Mucosa of stomach (tissue), 1 donor: ENCODE measurements around the gene HMOX1.
"Not testable (repeated sequence)": the region's sequence is repeated elsewhere in the genome, so short reads cannot be mapped to it uniquely, and the experiment has no call there.

Source experiments
- H3K27me3 ChIP-seq: one replicate; pipeline ENCODE4 v1.7.0; 2013; ENCODE audit warnings: mild to moderate bottlenecking, low read length; ENCODE audit not compliant: control insufficient read depth, insufficient read depth
- H3K36me3 ChIP-seq: one replicate; pipeline ENCODE4 v1.7.0; 2013; ENCODE audit warnings: low read length; ENCODE audit not compliant: control insufficient read depth, insufficient read depth
- H3K4me1 ChIP-seq: one replicate; pipeline ENCODE4 v1.7.0; 2013; ENCODE audit warnings: mild to moderate bottlenecking, low read length; ENCODE audit not compliant: control insufficient read depth, insufficient read depth
- H3K4me3 ChIP-seq: one replicate; pipeline ENCODE4 v1.7.0; 2013; ENCODE audit warnings: low read length
- H3K9ac ChIP-seq: one replicate; pipeline ENCODE4 v1.7.0; 2013; ENCODE audit warnings: mild to moderate bottlenecking, low read length, moderate library complexity
- H3K9me3 ChIP-seq: one replicate; pipeline ENCODE4 v1.7.0; 2013; ENCODE audit warnings: mild to moderate bottlenecking, low read length, moderate library complexity; ENCODE audit not compliant: control insufficient read depth
- donor health status: Pancreatic carcinoma.

The HMOX1 gene

GRCh38 chr22:35390933-35391332, 10.0 kb downstream of the HMOX1 start:
- Histone ChIP-seq H3K27me3 (no peaks in the 10 kb centered on the region), H3K4me1 (no peaks in the 10 kb centered on the region), H3K4me3 (no peak overlapping the region), H3K36me3 (no peaks in the 10 kb centered on the region), H3K9ac (no peak overlapping the region), H3K9me3 (no peaks in the 10 kb centered on the region)

GRCh38 chr22:35392357-35392756, 11.5 kb downstream of the HMOX1 start:
- Histone ChIP-seq H3K4me1 (no peaks in the 10 kb centered on the region), H3K4me3 (no peak overlapping the region), H3K36me3 (no peaks in the 10 kb centered on the region), H3K9ac (no peak overlapping the region), H3K27me3 (no peaks in the 10 kb centered on the region), H3K9me3 (no peaks in the 10 kb centered on the region)

GRCh38 chr22:35393116-35394010, 12.5 kb downstream of the HMOX1 start:
- no peaks in the 10 kb centered on the region for H3K36me3 ChIP-seq
- no peaks in the 10 kb centered on the region for H3K27me3 ChIP-seq
- H3K9ac ChIP-seq: no peak overlapping the region
- no peaks in the 10 kb centered on the region for H3K4me1 ChIP-seq
- no peak overlapping the region for H3K4me3 ChIP-seq
- H3K9me3 ChIP-seq: no peaks in the 10 kb centered on the region

GRCh38 chr22:35394011-35394312, 13.1 kb downstream of the HMOX1 start:
- Histone ChIP-seq H3K36me3 (no peaks in the 10 kb centered on the region), H3K9me3 (no peaks in the 10 kb centered on the region), H3K27me3 (no peaks in the 10 kb centered on the region)

GRCh38 chr22:35394810-35395563, 14.1 kb downstream of the HMOX1 start:
- H3K9ac ChIP-seq: no peak overlapping the region
- H3K9me3 ChIP-seq: no peaks in the 10 kb centered on the region
- H3K4me1 ChIP-seq: peaks cover 3% of the 10 kb centered on the region
- H3K4me3 ChIP-seq: no peak overlapping the region
- H3K27me3 ChIP-seq: no peaks in the 10 kb centered on the region
- H3K36me3 ChIP-seq: no peaks in the 10 kb centered on the region

More at GRCh38 chr22:35394011-35394312, 13.1 kb downstream of the HMOX1 start:
- Histone ChIP-seq H3K4me1 (no peaks in the 10 kb centered on the region), H3K4me3 (no peak overlapping the region), H3K9ac (no peak overlapping the region)

- not testable (repeated sequence) for H3K9ac ChIP-seq, H3K4me3 ChIP-seq, H3K9me3 ChIP-seq, H3K36me3 ChIP-seq, H3K4me1 ChIP-seq, H3K27me3 ChIP-seq
Measured at GRCh38 chr22:35396622-35397021, 15.7 kb downstream of the HMOX1 start.

GRCh38 chr22:35397095-35397904, 16.4 kb downstream of the HMOX1 start:
- no peak overlapping the region for H3K9ac ChIP-seq
- H3K27me3 ChIP-seq: no peaks in the 10 kb centered on the region
- H3K36me3 ChIP-seq: no peaks in the 10 kb centered on the region
- no peaks in the 10 kb centered on the region for H3K9me3 ChIP-seq
- H3K4me3 ChIP-seq: no peak overlapping the region
- H3K4me1 ChIP-seq: peaks cover 3% of the 10 kb centered on the region

- Histone ChIP-seq H3K4me3 (no peak overlapping the region), H3K36me3 (no peaks in the 10 kb centered on the region), H3K27me3 (no peaks in the 10 kb centered on the region), H3K4me1 (peaks cover 3% of the 10 kb centered on the region), H3K9me3 (no peaks in the 10 kb centered on the region), H3K9ac (no peak overlapping the region)
Measured at GRCh38 chr22:35398591-35398973, 17.7 kb downstream of the HMOX1 start.

- peaks cover 3% of the 10 kb centered on the region for H3K4me1 ChIP-seq
- no peaks in the 10 kb centered on the region for H3K27me3 ChIP-seq
- no peaks in the 10 kb centered on the region for H3K36me3 ChIP-seq
- peak overlapping the region; percentile 81 for H3K9ac ChIP-seq
- no peaks in the 10 kb centered on the region for H3K9me3 ChIP-seq
- peak overlapping the region; percentile 41 for H3K4me3 ChIP-seq
Measured at GRCh38 chr22:35399114-35399677, 18.3 kb downstream of the HMOX1 start.

- Histone ChIP-seq H3K9me3 (no peaks in the 10 kb centered on the region), H3K36me3 (no peaks in the 10 kb centered on the region), H3K4me3 (peak within 1 kb of the TSS; percentile 93), H3K27me3 (no peaks in the 10 kb centered on the region), H3K4me1 (peaks cover 3% of the 10 kb centered on the region), H3K9ac (peak within 1 kb of the TSS; percentile 81)
Measured at GRCh38 chr22:35399678-35400500, 19.0 kb downstream of the HMOX1 start, which contains the start of gene MCM5. MCM5 (plus strand) TSS chr22:35400140; CDS start chr22:35400439, 299 bp downstream.

GRCh38 chr22:35400501-35400790, 19.6 kb downstream of the HMOX1 start:
- Histone ChIP-seq H3K4me1 (peaks cover 3% of the 10 kb centered on the region), H3K36me3 (no peaks in the 10 kb centered on the region), H3K9me3 (no peaks in the 10 kb centered on the region), H3K9ac (peak overlapping the region; percentile 81), H3K27me3 (no peaks in the 10 kb centered on the region), H3K4me3 (peak overlapping the region; percentile 93)
